IPS DF 6.9 (cell line): ENCODE measurements around the gene TMEM221.
"Not testable (repeated sequence)": the region's sequence is repeated elsewhere in the genome, so short reads cannot be mapped to it uniquely, and the experiment has no call there.

Experiments used
- DNase-seq: peaks from one replicate; pipeline ENCODE4 v3.0.0-alpha.2; 2013; ENCODE audit warnings: low read depth, low spot score
- H3K27ac ChIP-seq: one replicate; pipeline ENCODE4 v1.5.1; 2013; ENCODE audit warnings: low read length, control low read depth
- H3K27me3 ChIP-seq: 2 replicates; pipeline ENCODE4 v1.6.1; 2013; ENCODE audit warnings: mild to moderate bottlenecking, low read length; ENCODE audit not compliant: control insufficient read depth, insufficient read depth
- H3K36me3 ChIP-seq: 2 replicates; pipeline ENCODE4 v1.6.1; 2013; ENCODE audit warnings: low read length; ENCODE audit not compliant: control insufficient read depth, insufficient read depth
- H3K4me1 ChIP-seq: 2 replicates; pipeline ENCODE4 v1.6.1; 2013; ENCODE audit warnings: low read length; ENCODE audit not compliant: control insufficient read depth, insufficient read depth
- H3K4me3 ChIP-seq: 2 replicates; pipeline ENCODE4 v1.5.1; 2013; ENCODE audit warnings: mild to moderate bottlenecking, low read length
- H3K9me3 ChIP-seq: 2 replicates; pipeline ENCODE4 v1.6.1; 2013; ENCODE audit warnings: low read length, inconsistent platforms; ENCODE audit not compliant: control insufficient read depth, insufficient read depth
- WGBS: extraction: QIAGEN DNeasy Blood & Tissue Kit; methylation state at CpG from one replicate; pipeline ENCODE4 v1.1.7; 2013; ENCODE audit warnings: mixed read lengths, missing lambda C conversion rate; ENCODE audit not compliant: insufficient read length, insufficient coverage; 5-methylcytosine and 5-hydroxymethylcytosine counted together

Gene TMEM221

DNA sequence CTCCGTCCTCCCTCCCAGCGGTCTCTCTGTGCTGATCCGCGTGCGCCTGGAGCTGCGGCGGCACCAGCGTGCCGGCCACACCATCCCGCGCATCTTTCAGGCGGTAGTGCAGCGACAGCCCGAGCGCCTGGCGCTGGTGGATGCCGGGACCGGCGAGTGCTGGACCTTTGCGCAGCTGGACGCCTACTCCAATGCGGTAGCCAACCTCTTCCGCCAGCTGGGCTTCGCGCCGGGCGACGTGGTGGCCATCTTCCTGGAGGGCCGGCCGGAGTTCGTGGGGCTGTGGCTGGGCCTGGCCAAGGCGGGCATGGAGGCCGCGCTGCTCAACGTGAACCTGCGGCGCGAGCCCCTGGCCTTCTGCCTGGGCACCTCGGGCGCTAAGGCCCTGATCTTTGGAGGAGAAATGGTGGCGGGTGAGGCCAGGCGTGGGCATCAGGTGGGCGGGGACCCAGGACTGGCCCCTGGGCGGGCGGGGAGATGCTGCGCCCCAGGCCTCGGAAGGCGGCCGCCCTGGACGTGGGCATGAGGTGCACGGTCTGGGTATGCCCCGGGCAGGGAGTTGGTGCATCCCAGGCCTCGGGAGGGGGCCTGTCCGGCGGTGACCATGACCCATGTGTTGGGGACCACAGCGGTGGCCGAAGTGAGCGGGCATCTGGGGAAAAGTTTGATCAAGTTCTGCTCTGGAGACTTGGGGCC, 38.2 kb upstream of the TMEM221 start:
- no CpG with 5 or more reads among the region's 58 CpGs for WGBS
- peaks cover 6% of the 10 kb centered on the region for H3K4me1 ChIP-seq
- no peaks in the 10 kb centered on the region for H3K36me3 ChIP-seq
- no peaks in the 10 kb centered on the region for H3K27me3 ChIP-seq
- no peak overlapping the region for H3K27ac ChIP-seq
- H3K9me3 ChIP-seq, result no peaks in the 10 kb centered on the region
- no peak for DNase-seq
- no peak overlapping the region for H3K4me3 ChIP-seq

DNA sequence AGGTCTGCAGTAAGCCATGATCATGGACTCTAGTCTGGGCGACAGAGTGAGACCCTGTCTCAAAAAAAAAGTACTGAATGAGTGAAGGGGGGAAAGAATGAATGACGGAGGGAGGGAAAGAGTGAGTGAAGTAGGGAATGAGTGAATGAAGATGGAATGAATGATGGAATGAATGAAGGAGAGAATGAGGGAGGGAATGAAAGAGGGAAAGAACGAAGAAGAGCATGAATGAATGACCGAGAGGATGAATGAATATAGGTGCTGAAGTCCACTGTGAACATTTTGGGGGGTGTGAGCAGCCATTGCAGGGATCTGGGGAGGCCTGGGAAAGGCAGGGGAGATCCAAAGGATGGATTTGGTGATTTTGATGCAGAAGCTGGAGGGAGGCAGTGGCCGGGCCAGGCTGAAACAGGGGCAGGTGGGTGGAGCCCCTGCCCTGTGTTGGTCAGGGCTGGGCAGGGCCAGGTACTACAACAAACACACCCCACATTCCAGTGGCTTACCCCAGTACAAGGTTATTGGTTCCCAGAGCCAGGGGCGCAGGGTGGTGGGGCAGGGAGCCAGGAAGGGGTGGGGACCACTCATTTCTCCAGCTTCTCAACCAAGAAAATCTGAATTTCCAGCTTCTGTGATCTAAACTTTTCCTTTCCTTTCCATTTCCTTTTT, 36.2 kb upstream of the TMEM221 start:
- H3K27me3 ChIP-seq, result no peaks in the 10 kb centered on the region
- no peaks in the 10 kb centered on the region for H3K9me3 ChIP-seq
- WGBS, result 100% methylated on average over 3 of the region's 6 CpGs
- H3K4me3 ChIP-seq, result no peak overlapping the region
- no peak for DNase-seq
- H3K27ac ChIP-seq, result no peak overlapping the region
- H3K36me3 ChIP-seq, result no peaks in the 10 kb centered on the region
- peaks cover 6% of the 10 kb centered on the region for H3K4me1 ChIP-seq

DNA sequence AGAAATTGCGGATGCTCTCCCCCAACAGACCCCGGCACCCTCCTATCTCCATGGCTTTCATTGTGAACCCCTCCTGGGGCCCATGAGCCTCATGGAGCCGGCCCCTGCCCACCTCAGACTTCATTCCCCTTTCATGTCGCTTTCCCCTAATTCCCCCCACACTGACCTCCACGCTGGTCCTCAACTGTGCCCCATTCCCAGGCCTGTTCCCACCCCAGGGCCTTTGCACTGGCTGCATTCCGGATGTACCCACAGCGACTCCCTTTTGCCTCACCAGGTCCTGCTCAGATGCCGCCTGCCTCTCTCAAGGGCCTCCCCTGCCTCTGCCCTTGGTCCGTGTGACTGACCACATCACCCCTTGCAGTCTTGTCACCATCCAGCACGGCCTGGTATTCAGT, 35.1 kb upstream of the TMEM221 start:
- H3K27me3 ChIP-seq, result no peaks in the 10 kb centered on the region
- no peak for DNase-seq
- H3K9me3 ChIP-seq, result no peaks in the 10 kb centered on the region
- no peak overlapping the region for H3K27ac ChIP-seq
- no CpG with 5 or more reads among the region's 10 CpGs for WGBS
- no peak overlapping the region for H3K4me3 ChIP-seq
- no peaks in the 10 kb centered on the region for H3K36me3 ChIP-seq
- H3K4me1 ChIP-seq, result peaks cover 6% of the 10 kb centered on the region

DNA sequence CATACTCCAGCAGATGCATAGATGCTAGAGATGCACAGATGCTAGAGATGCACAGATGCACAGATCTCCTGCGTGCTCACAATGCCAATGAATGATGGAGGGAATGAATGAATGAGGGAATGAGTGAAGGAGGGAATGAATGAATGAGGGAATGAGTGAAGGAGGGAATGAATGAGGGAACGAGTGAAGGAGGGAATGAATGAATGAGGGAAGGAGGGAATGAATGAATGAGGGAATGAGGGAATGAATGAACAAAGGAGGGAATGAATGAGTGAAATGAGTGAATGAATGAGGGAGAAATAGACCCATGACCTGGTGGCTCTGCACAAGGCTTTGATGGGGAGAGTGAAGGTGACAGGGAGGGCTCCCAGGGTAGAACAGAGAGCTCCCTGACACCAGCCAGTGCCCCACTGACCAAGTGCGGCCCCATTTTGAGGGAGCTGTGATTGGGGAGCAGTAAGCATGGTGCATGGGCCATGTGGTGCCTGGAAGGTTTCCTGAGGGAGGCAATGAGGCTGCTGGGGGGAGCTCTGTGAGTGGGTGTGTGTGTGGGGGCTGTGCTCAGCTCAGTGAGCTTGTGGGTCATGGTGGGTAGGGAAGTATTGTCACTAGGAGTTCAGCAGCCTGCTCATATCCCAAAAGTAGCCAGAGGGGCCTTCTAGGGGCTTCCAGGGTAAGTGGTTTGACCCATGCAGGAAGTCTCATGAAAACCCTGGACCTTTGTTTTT, 34.6 kb upstream of the TMEM221 start:
- no peak overlapping the region for H3K27ac ChIP-seq
- H3K36me3 ChIP-seq, result no peaks in the 10 kb centered on the region
- no peak for DNase-seq
- peaks cover 4% of the 10 kb centered on the region for H3K4me1 ChIP-seq
- no peaks in the 10 kb centered on the region for H3K27me3 ChIP-seq
- no peak overlapping the region for H3K4me3 ChIP-seq
- WGBS, result 100% methylated on average over 1 of the region's 3 CpGs
- no peaks in the 10 kb centered on the region for H3K9me3 ChIP-seq

DNA sequence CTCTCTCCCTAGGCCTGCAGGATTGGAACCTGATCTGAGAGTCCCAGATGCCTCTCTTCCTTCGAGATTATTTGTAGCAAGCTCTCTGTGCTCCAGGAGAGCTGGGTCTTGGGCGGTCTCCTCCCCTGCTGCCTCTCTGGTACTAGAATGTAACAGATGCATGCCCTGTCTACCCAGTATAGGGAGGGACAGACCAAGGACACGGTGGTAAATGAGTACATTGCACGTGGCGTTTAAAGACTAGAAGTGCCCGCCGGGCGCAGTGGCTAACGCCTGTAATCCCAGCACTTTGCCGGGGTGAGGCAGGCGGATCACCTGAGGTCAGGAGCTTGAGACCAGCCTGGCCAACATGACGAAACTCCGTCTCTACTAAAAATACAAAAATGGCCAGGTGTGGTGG, 33.5 kb upstream of the TMEM221 start:
- DNase-seq, result no peak
- H3K36me3 ChIP-seq, result no peaks in the 10 kb centered on the region
- H3K9me3 ChIP-seq, result no peaks in the 10 kb centered on the region
- no peak overlapping the region for H3K27ac ChIP-seq
- WGBS, result no CpG with 5 or more reads among the region's 13 CpGs
- H3K27me3 ChIP-seq, result no peaks in the 10 kb centered on the region
- no peaks in the 10 kb centered on the region; the same call in 1 of the 2 replicates for H3K4me1 ChIP-seq
- no peak overlapping the region for H3K4me3 ChIP-seq

DNA sequence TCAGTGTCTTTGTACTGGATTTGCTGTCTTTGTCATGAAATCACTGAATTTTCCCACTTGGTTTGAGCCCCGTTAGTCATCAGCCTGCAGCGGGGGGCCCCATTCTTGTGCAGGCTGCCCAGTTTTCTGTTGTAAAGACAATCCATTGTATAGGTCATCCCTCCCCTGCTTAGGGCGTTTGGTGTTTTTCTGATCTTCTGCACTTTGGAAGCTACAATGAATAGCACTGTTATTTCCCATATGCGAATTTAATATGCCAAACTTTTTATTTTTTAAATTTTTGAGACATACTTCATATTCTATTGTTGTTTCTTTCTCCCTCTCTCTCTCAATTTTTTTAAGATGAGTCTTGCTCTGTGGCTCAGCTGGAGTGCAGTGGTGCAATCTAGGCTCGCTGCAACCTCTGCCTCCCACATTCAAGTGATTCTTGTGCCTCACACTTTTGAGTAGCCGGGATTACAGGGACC, 30.9 kb upstream of the TMEM221 start:
- H3K27me3 ChIP-seq, result no peaks in the 10 kb centered on the region
- no peak for DNase-seq
- no peaks in the 10 kb centered on the region for H3K36me3 ChIP-seq
- no peak overlapping the region for H3K27ac ChIP-seq
- H3K9me3 ChIP-seq, result no peaks in the 10 kb centered on the region
- no CpG with 5 or more reads among the region's 6 CpGs for WGBS
- no peak overlapping the region for H3K4me3 ChIP-seq
- no peaks in the 10 kb centered on the region for H3K4me1 ChIP-seq

DNA sequence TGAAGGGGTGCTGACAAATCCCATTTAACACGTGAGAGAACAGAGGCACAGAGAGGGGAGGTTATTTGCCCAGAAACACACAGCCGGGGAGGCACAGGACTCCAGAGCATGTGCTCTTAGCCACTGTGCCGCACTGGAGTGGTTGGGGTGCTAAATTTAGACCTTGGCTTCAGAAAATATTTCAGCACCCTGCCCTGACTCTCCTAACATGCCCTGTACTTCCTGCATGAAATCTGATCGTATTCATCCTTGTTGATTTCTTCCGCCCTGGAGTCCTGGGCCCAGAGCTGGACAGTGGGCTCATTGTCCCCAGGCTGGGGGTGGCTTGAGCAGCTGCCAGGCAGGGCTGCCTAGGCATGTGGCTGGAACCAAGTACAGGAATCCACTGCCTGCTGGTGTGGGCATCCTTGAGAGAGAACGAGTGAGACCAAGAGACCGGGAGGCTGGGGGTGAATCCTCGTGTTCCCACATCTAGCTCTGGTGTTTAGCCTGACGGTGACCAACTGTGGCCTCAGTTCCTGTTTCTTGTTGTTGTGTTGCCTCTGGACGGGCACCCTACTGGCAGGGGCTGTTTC, 27.2 kb upstream of the TMEM221 start:
- no CpG with 5 or more reads among the region's 10 CpGs for WGBS
- Histone ChIP-seq H3K27ac (no peak overlapping the region), H3K9me3 (no peaks in the 10 kb centered on the region), H3K36me3 (no peaks in the 10 kb centered on the region), H3K4me1 (peaks cover 1% of the 10 kb centered on the region; the same call in 1 of the 2 replicates), H3K4me3 (no peak overlapping the region), H3K27me3 (no peaks in the 10 kb centered on the region)
- DNase-seq, result no peak

DNA sequence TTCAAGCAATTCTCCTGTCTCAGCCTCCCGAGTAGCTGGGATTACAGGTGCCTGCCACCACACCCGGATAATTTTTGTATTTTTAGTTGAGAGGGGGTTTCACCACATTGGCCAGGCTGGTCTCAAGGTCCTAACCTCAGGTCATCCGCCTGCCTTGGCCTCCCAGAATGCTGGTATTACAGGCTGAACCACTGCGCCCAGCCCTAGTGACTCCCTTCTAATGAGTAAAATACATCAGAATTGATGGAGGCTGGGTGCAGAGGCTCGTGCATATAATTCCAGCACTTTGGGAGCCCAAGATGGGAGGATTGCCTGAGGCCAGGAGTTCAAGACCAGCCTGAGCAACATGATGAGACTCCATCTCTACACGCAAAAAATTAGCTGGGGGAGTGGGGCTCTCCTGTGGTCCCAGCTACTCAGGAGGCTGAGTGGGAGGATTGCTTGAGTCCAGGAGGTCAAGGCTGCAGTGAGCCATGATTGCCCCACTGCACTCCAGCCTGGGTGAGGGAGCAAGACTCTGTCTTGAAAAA, 26.6 kb upstream of the TMEM221 start:
- not testable (repeated sequence) for H3K27me3 ChIP-seq, H3K4me3 ChIP-seq, H3K27ac ChIP-seq, H3K4me1 ChIP-seq, H3K36me3 ChIP-seq, DNase-seq, H3K9me3 ChIP-seq
- no CpG with 5 or more reads among the region's 6 CpGs for WGBS

DNA sequence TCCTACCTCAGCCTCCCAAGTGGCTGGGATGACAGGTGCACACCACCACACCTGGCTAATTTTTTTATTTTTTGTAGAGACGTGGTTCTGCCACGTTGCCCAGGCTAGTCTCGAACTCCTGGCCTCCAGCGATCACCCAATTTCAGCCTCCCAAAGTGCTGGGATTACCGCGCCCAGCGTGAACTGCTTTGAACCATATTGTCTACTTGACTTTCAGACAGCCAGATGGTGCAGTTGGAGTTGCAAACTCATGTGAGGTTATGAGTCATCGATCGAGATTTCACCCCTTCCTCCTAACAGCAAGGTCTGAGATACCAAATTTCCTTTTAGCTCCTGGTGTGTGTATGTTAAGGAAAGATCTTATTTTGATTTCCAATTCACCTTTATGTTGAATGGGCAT, 24.6 kb upstream of the TMEM221 start:
- DNase-seq, result no peak
- Histone ChIP-seq H3K27ac (no peak overlapping the region), H3K4me1 (peaks cover 6% of the 10 kb centered on the region; the same call in 1 of the 2 replicates), H3K27me3 (no peaks in the 10 kb centered on the region), H3K9me3 (no peaks in the 10 kb centered on the region), H3K4me3 (no peak overlapping the region), H3K36me3 (no peaks in the 10 kb centered on the region)
- WGBS, result no CpG with 5 or more reads among the region's 9 CpGs
